Vagina (tissue), 2 donors: Measurements from ENCODE around the gene RFX4.

Experiments
- POLR2A ChIP-seq, 2 donors: fragments of 450-650 bp; IDR thresholded peaks; one replicate each; pipeline ENCODE4 v1.6.1; 2017; ENCODE audit warnings: antibody characterized with exemption in 2 of 2, mild to moderate bottlenecking in 2 of 2, moderate library complexity in 2 of 2
- TF ChIP-seq, protein P1 (sequence below), 3 experiments: fragments of 450-650 bp in 2 of 3; fragments of 200-600 bp in 1 of 3; sonication (generic) in 1 of 3; IDR thresholded peaks; one replicate each; pipeline ENCODE4 v1.5.1; 2017 to 2019; ENCODE audit warnings: antibody characterized with exemption in 3 of 3, mild to moderate bottlenecking in 2 of 3, moderate library complexity in 2 of 3

- TF ChIP-seq, protein P1, sequence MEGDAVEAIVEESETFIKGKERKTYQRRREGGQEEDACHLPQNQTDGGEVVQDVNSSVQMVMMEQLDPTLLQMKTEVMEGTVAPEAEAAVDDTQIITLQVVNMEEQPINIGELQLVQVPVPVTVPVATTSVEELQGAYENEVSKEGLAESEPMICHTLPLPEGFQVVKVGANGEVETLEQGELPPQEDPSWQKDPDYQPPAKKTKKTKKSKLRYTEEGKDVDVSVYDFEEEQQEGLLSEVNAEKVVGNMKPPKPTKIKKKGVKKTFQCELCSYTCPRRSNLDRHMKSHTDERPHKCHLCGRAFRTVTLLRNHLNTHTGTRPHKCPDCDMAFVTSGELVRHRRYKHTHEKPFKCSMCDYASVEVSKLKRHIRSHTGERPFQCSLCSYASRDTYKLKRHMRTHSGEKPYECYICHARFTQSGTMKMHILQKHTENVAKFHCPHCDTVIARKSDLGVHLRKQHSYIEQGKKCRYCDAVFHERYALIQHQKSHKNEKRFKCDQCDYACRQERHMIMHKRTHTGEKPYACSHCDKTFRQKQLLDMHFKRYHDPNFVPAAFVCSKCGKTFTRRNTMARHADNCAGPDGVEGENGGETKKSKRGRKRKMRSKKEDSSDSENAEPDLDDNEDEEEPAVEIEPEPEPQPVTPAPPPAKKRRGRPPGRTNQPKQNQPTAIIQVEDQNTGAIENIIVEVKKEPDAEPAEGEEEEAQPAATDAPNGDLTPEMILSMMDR (IDR thresholded peaks at IDR 0.05): no peak
- no peak for TF ChIP-seq POLR2A (IDR thresholded peaks at IDR 0.05)
Measured at GRCh38 chr12:106782619-106783018, 199.8 kb downstream of the RFX4 start.
